Activated CD4-positive, alpha-beta T cell treated with anti-CD3 and anti-CD28 coated beads for 4 hours (primary cell): Measurements from ENCODE around the gene COL4A1.
"Not testable (repeated sequence)": the region's sequence is repeated elsewhere in the genome, so short reads cannot be mapped to it uniquely, and the experiment has no call there.

Source experiments
- DNase-seq, 2 donors: peaks; one replicate each; pipeline ENCODE4 v3.0.0-alpha.2; 2020

Gene COL4A1

DNA sequence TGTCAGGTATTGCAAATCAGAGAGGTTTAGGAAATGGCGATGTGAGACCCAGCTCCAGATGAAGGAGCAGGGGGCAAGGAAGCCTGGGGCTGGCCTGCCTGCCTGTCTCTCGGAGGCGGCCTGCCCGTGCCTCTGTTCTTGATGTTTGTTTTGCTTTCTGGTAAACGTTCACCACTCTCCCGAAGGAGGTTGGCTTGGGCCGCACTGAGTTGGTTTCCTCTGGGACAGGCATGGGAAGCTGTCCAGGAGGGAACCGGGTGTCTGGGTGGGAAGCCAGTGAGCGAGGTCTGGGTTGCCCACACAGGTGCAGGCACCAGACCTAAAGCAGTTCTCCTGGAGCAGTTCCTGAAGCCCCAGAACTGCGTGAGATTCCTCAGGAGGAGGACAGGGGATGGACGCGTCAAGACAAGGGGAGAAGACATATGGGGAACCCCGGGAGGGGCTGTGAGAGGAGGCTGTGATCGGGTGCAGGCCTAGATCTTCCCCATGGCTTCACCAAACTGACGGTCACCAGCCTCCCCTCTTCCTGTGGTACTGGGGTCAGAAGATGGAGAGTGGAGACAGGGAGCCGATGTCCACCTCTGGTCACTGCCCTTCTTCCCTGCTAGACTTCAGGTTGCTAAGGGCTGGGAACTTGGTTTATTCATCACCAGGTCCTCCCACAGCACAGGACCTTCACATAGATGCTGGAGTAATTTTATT lies 15.3 kb upstream of the COL4A1 start:
- no peak for DNase-seq

DNA sequence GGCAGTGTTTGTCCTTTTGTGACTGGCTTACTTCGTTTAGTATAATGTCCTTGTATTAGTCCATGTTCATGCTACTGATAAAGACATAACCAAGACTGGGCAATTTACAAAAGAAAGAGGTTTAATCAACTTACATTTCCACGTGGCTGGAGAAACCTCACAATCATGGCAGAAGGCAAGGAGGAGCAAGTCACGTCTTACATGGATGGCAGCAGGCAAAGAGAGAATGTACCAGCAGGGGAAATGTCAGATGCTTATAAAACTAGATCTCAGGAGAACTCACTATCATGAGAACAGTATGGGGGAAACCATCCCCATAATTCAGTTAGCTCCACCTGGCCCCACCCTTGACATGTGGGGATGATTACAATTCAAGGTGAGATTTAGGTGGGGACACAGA lies 14.6 kb upstream of the COL4A1 start:
- not testable (repeated sequence) for DNase-seq

DNA sequence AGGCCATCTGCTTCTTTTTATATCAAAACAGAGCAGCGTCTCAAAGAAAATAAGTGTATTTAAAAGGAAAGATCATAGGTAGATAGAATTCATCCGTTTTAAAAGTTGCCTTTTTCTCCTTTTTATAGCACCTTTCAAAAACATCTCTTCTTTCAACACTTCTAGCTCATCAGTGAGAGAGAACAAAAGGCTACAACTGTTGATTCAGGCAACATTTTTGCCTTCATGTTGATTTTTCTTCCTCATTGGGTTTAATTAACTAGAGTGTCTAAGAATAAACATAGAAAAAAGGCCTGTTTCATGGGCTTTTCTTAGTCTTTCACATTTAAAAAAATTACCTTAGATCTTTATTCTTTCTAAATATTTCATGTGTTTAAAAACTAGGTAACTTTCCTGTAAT lies 13.7 kb upstream of the COL4A1 start:
- no peak for DNase-seq

DNA sequence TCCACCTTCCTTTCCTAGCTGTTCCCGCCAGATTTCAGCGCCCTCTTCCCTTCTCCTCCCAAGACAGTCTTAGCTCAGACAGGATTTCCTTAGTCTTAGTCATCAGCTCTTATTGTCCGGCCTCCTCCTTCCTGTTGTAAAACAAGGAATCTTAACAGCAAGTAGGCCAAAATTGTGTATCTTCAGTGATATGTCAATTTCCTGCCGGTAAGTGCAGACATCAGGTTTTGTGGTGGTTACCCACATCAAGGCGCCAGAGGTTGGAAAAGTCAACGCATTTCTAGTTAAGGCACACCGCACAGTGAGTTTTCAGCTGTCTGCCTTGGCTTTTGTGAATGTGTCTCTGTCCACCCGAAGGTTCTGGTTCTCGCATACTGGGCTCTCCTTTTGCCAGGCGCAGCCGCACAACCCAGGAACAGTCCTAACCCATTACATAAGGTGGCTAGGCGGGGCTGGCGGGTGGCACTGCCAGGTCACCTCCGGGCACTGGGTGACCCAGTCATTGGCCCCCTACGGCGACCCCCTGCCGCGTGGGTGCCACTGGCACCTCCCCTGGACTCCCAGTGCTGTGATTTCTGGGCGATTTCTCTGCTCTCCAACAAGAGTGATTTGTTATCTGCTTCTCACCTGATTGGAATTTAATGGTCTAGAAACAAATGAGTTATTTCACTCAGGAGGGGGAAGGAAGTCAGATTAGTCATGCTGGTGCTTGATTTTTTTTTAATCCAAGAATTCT lies 13.0 kb upstream of the COL4A1 start:
- no peak for DNase-seq

DNA sequence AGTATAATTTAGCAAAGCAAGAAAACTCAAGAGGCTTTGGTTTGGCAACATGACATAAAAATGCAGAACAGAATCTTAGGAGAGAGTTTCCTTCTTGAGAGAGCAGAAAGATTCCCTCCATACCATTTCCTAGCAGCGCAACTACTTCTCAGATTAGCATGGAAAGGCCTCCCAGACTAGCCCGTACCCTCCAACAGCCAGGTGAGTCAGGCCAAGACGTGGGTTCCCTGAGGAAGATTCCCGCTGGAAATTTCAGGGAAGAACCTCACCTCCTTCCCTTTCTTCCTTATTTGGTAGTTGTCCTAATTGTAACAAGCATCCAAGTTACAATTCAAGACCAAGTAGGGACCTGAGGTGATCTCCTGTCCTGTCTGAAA lies 12.4 kb upstream of the COL4A1 start:
- no peak for DNase-seq

DNA sequence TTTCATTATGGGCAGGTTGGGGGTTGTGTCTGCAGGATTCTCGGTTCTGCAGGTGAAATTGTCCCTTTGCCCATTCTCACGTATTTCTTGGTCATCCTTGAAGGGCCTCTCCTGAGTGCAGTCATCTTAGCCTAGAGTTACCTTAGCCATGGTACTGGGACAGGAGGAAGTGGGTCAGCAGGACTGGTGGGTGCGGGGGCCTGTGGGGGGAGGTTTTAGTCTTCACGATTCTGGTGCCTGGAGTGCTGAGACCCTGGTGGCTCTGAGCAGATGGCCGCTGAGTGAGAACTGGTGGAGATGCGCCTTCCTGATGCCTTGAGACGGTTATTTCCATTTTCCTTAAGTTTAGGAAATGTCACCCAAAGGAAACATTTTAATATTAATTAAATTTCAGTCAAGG lies 12.0 kb upstream of the COL4A1 start:
- DNase-seq, result no peak

DNA sequence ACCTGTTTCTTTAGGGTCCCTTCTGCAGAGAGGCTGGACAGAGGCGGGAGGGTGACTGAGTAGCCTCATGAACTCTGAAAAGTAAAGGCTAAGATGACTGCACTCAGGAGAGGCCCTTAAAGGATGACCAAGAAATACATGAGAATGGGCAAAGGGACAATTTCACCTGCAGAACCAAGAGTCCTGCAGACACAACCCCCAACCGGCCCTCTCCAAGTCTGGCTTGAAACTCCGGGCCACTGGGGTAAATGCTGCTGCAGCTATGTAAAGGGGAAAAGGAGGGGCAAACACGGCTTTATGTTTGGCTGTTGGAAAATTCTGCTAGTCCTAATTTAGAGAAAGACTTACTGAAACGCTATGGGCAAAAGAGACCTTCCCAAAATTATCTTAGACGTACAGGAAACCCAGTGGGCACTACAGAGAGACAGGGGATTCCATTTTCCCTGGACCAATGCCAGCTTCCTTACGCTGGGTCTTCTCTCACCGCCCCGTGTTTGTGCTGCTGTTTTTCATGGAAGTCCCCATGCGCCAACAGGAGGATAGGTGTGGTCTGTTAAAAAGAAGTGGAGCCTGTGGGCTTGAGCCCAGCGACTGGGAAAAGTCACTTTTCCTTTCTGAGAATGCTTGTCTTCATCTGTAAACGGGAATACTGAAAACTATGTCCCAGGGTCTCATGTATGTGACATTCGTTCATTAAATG lies 10.7 kb upstream of the COL4A1 start:
- DNase-seq, result no peak

DNA sequence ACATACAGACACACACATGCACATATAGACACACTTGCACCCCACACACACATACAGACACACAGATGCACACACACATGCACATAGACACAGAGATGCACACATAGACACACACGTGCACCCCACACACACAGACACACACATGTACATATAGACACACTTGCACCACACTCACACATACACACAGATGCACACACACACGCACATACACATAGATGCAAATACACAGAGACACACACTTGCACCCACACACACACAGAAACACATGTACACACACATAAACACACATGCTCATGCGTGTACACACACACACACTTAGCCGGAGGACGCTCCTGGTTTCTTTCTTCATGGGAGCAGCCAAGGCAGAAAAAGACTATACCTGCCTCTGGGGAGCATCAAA lies 10.1 kb upstream of the COL4A1 start:
- DNase-seq, result no peak

DNA sequence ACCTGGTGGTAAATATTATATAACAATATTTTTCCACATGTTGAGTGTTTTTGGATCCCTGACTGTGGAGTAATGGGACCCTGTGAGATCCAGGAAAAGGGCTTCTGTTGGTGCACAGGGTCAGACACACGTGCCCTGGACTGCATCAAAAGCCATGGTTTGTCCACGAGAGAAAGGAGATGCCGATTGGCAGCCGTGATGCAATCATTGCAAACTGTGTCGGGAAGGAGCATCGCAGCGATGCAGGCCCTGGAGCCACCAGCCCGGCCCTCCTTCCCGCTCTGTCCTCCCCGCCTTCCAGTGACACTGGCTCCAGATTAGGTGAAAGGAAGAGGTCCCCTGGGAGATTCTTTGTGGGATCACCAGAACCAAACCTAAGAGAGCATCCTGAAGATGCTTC lies 9.2 kb upstream of the COL4A1 start:
- no peak for DNase-seq

DNA sequence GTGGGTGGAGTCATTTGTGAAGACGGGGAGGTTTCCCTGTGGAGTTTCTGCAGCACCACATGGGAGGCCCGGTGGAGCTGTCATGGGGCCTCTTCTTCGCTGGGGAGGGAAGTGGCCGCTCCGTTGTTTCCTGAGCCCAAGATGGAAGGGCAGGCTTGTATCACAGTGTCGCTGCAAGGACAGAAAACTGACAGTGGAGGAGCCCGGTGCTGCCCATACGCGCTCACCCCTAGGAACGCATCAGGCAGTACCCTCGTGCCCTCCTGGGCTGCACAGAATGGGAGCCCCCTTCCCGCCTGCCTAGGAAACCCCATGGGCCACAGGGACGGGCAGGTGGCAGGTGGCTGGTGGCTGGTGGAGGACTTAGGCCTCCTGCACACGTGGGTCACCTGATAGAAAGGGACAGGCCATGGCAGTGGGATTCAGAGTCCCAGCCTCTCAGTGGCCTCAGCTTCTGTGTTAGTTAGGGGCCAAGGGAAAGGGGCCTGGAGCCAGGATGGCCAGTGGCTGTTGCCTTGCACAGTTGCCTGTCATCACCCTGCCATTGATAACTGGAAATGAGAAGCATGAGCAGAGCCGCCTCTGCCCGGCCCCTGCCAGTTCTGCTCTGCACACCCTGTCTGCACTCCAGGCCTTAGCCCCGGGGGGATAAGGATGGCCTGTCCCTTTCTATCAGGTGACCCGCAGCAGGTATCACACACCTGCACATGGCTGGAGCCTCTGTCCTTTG lies 7.7 kb upstream of the COL4A1 start:
- no peak for DNase-seq

DNA sequence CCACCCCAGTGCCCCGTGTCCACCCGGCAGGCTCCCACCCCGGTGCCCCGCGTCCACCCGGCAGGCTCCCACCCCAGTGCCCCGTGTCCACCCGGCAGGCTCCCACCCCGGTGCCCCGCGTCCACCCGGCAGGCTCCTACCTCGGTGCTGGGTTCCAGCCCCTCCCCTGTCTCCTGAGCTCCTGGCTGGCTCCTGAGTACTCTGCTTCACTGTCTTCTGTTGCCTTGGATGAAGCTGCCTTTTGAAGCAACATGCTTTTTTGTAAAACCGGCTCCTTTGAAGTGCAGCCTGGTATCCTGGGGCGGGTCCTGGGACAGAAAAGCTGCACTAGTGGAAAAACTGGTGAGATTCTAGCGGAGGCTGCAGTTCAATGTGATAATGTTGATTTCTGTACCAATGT lies 6.8 kb upstream of the COL4A1 start:
- DNase-seq, result not testable (repeated sequence)

DNA sequence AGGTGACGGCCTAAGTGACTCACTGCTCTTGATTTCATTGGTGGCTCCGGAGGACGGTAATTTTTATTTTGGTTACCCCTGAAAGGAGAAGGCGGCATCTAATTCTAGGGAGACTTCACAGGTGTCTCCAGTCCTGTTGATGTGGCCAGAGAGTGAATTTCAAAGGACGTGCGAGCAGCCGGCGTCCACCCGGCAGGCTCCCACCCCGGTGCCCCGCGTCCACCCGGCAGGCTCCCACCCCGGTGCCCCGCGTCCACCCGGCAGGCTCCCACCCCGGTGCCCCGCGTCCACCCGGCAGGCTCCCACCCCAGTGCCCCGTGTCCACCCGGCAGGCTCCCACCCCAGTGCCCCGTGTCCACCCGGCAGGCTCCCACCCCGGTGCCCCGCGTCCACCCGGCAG lies 6.3 kb upstream of the COL4A1 start:
- DNase-seq, result not testable (repeated sequence)

DNA sequence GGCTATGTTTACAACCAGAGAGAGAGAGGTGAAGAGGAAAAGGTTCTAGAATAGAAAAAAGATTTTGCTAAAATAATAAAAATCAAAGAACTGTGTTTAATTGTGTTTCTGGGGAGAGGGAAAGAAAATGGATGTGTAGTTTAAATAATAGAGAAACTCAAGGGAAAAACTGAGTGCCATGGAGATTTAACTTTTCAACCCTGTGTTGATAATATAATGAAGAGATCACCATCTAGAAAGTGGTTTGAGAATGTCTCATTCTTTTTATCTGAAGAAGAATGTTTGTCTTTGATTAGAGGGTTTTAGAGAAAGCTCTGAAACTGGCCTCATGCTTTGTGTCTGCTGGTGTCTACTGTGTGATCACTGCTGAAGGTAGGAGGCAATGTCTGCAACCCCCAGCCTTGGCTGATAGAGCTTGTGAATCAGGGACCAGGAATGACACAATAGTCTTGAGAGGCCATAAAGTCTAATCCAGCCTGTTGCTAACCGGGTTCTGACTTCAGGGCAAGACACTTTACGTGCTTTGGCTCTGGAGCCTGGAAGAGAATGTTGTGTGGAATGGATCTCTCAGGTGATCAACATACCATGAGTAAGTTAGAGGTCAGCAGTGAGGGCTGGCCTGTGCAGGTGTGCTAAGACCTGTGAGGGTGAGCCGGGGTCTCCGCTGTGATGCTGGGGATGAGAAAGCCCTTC lies 5.5 kb upstream of the COL4A1 start:
- no peak for DNase-seq

DNA sequence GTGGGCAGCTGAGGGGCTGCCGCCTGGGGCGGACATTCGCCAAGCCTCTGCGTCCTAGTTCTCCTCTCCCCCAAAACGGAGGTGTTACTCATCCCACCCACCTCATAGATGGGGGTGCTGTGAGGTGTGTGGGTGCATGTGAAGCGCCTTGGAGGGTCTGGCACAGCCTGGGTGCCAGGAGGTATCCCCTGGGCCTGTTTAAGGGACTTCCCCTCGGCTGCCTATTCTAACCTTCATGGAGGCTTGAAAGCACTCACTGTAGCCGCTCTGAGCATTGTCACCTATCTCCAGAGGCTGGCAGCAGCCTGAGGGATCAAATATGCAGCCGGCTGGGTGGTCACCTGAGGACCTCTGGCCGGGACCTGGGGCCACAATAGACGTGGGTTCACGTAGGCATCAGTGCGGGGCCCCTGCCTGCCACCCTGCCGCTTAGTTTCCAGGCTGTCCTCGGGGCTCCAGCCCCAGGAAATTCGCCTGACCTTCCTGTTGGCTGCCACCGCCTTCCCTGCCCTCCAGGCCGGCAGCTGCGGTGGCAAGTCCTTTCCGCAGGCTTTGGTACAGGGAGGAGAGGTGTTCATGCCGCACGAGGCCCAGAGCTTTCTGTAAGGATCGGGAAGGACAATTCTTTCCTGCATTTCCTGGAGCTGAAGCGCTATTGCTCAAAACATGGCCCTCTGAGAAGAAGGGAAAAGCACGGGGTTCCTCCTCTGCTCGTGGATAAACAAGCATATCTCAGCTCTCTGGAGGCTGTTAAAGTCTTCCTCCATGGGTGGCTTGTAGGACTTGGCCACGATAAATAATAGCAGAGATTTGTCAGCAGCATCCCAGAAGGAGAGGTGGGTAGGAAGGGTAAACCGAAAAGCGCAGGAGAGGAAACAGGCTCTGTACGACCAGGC lies 4.7 kb upstream of the COL4A1 start:
- DNase-seq, result no peak

DNA sequence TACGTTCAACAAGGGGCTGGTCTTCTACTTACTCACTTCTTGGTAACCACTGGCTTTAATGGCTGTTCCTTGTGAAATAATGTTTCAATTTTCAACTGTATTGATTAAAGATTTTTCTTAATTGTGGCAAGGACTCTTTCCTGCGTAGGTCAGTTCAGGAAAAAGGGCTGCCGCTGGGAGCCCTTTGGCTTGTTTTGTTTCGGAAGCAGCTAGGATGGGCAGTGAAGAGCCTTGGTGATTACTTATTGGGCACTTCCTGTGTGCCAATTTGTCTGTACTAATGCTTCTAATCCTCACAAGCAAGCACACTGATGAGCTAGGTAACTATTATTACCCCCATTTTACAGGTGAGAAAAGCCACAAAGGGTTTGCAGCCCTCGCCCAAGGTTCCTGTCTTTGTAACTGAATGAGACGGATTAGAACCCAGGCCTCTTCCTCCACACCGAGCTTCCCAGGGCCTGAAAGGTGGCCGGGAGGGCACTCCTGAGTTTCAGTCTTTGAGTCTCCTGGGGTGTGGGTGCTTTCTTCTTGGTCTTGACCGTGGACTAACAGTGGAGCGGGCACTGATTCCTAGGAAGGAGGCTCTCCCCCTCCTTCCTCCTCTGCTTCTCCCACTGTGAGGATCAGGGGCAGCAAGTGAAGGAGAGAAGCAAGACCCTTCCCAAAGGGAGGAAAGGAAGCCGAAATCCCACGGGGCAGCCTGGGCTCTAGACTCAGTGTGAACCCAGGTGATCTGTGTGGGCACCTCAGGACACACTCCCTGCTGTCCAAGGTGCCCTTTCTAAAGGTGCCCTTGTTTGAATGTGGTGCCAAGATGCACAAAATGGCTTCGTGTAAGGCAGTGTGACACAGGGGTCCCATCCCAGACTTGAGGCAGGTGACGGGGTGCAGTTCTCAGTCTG lies 3.8 kb upstream of the COL4A1 start:
- DNase-seq, result no peak

DNA sequence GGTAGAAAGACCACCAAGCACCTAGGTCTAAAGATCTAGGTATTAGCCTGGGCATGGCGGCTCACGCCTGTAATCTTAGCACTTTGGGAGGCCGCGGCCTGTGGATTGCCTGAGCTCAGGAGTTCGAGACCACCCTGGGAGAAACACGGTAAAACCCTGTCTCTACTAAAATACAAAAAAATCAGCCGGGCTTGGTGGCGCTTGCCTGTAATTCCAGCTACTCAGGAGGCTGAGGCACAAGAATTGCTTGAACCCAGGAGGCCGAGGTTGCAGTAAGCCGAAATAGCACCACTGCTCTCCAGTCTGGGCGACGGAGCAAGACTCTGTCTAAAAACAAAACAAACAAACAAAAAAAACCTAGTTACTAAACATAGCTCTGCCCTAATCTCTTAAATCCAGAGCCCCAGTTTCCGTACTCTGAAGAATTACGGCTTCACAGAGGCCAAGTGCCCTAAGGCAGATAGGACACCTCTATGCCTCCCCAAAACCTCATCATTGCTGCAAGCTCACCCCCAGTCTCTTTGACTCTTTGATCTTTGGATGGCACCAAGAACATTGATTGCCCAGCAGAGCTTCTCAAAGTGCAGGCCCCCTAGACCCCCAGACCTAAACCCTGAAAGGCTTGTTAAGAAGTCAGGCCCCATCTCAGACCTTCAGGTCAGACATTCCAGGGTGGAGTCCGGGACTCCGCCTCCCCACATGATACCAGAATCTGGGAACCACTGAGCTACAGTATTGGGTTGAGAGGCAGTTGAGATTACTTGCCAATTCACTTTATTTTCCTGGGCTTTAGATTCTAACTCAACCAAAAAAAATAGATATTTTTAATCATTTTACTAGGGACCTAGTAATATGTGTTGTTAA lies 2.9 kb upstream of the COL4A1 start:
- DNase-seq, result no peak

DNA sequence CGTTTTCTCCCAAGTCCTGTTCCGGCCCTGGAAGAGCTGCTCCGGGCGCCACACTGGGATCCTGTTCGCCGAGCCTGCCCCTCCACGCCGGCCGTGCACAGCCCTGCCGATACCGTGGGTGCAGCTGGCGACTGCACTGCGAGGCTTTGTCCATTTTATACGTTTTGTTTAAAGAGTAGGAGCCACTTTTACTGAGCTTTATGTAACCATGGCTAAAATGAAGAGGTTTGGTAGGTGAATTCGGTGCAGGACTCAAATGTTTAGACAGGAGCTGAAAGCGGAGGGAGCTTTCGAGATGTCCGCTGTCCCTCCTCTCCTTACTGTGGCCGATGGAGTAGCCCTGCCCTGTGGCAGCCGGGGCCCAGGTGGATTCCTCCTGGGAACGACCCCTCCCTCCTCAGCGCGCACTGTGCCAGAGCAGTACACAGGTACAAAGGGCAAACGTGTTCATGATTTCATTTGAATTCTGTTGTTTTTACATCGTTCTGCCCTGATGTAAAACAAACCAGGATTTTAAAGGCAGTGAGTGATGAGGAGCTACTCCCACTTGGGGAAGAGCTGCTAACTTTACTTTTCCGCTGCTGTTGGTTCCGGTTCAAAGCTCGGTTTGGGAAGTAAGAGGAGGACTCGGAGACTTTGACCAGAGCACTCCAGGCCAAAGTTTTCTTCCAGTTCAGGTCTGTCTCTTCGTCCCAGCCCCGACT lies 1.9 kb upstream of the COL4A1 start:
- no peak for DNase-seq

DNA sequence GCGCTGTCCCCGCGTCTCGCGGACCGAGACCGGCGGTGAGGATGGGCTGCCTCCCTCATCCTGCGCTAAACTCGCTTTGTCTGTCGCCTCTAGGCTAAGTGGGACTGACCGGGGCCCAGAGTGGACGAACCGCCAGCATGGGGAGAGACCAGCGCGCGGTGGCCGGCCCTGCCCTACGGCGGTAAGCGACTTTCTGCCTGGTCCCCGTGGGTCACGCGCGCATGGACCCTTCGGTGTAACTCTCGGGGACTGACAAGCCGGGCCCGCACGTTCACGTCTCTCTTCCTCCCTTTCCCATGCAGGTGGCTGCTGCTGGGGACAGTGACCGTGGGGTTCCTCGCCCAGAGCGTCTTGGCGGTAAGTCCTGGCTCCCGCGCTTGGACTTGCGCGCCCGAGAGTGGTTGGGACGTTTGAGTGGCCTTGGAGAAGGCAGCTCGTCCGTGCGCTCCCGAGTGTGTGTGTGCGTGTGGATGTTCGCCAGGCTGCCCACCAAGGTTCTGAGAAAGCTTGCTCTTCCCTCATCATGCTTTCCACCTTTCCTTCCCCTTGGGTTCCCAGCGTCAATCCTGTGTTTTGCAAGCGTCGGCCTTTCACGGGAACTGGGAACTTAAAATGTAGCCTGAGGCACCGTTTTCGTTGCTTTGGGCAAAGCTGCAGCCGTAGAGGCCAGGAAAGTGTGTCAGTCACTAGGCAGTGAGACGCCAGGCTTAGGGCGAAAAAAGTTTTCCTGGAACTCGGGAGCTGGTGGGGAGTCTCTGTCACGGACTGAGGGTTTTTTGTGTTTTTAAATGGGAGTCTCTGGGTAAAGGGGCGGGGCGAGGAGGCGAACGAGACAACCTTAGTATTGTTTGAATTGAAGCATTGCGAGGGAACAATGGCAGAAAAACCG lies 1.1 kb upstream of the COL4A1 start:
- DNase-seq, result no peak
